ENCODE data around the gene SELENOO. TPM values are rescaled to one million over a fixed set of nuclear protein-coding genes. Genes with fewer than 3 reads are reported as not detected.

Gene SELENOO
- total RNA-seq, 2 experiments from 2014 or later, result 16.5 to 16.7 TPM

GRCh38 chr22:50248196-50249081 is 47.6 kb downstream of the SELENOO start:
- DNase-seq, result no peak
- Mint-ChIP-seq H3K9me3 (no peaks in the 10 kb centered on the region), H3K4me3 (no peak overlapping the region), H3K27ac (no peak overlapping the region), H3K27me3 (ENCODE audit: low read depth) (no peaks in the 10 kb centered on the region), H3K36me3 (ENCODE audit: low read depth) (peaks cover 7% of the 10 kb centered on the region), H3K4me1 (ENCODE audit: low read depth) (peaks cover 28% of the 10 kb centered on the region)
- CTCF ChIA-PET, result interaction anchor here (1.1 kb wide), 1 partner anchor 75 kb away, joined by 4 read pairs; no protein-coding TSS in a partner anchor
- intact Hi-C loops (cut with micrococcal nuclease), result loop anchor here (10.0 kb wide), 1 partner anchor 226 kb away; the partner anchor contains the start of gene SBF1

- CTCF ChIA-PET, result interaction anchor here (2.3 to 2.4 kb wide), 2 partner anchors 8 to 10 kb away, joined by 7 to 13 read pairs; no protein-coding TSS in a partner anchor
- Mint-ChIP-seq H3K36me3 (ENCODE audit: low read depth) (peaks cover 7% of the 10 kb centered on the region), H3K27me3 (ENCODE audit: low read depth) (no peaks in the 10 kb centered on the region), H3K4me3 (peak overlapping the region; percentile 81), H3K27ac (no peak overlapping the region), H3K9me3 (no peaks in the 10 kb centered on the region), H3K4me1 (ENCODE audit: low read depth) (peaks cover 21% of the 10 kb centered on the region)
- DNase-seq, result no peak
- intact Hi-C loops (cut with micrococcal nuclease), result loop anchor here (5.0 to 10.0 kb wide), 2 partner anchors 225 to 248 kb away; partner anchors contain the start of gene SBF1
These were observed 48.8 kb downstream of the SELENOO start for GRCh38 chr22:50249341-50250248.

- Mint-ChIP-seq H3K27ac (no peak overlapping the region), H3K9me3 (no peaks in the 10 kb centered on the region), H3K27me3 (ENCODE audit: low read depth) (no peaks in the 10 kb centered on the region), H3K4me3 (peak overlapping the region; percentile 81), H3K4me1 (ENCODE audit: low read depth) (peaks cover 19% of the 10 kb centered on the region), H3K36me3 (ENCODE audit: low read depth) (peaks cover 5% of the 10 kb centered on the region)
- CTCF ChIA-PET, result interaction anchor here (1.3 to 2.4 kb wide), 3 partner anchors 9 to 223 kb away, joined by 4 to 13 read pairs (median 7); no protein-coding TSS in a partner anchor
- intact Hi-C loops (cut with micrococcal nuclease), result loop anchor here (5.0 kb wide), 1 partner anchor 247 kb away; no protein-coding TSS in a partner anchor
- no peak for DNase-seq
These were observed 49.4 kb downstream of the SELENOO start for GRCh38 chr22:50250249-50250554.

- Mint-ChIP-seq H3K9me3 (no peaks in the 10 kb centered on the region), H3K4me1 (ENCODE audit: low read depth) (peaks cover 19% of the 10 kb centered on the region), H3K4me3 (peak within 1 kb of the TSS; percentile 81), H3K27me3 (ENCODE audit: low read depth) (no peaks in the 10 kb centered on the region), H3K36me3 (ENCODE audit: low read depth) (peaks cover 5% of the 10 kb centered on the region), H3K27ac (no peak within 1 kb of the TSS)
- CTCF ChIA-PET, result interaction anchor here (0.6 to 2.7 kb wide), 14 partner anchors 9 to 369 kb away, joined by 3 to 25 read pairs (median 5); partner anchors contain the start of genes DENND6B, MAPK12 and SCO2
- intact Hi-C loops (cut with micrococcal nuclease), result loop anchor here (5.0 kb wide), 1 partner anchor 246 kb away; no protein-coding TSS in a partner anchor
- DNase-seq, result peak; percentile 90
These were observed 50.0 kb downstream of the SELENOO start, which contains the start of gene HDAC10 for GRCh38 chr22:50250555-50251476. TSS of gene HDAC10 (minus strand) at chr22:50251265. CDS start at chr22:50251032, 233 bp downstream.

GRCh38 chr22:50251477-50252081 is 50.8 kb downstream of the SELENOO start:
- no peak for DNase-seq
- no peaks in the 10 kb centered on the region for H3K27me3 Mint-ChIP-seq (ENCODE audit: low read depth)
- no peaks in the 10 kb centered on the region for H3K9me3 Mint-ChIP-seq
- no peak overlapping the region for H3K27ac Mint-ChIP-seq
- peaks cover 5% of the 10 kb centered on the region for H3K36me3 Mint-ChIP-seq (ENCODE audit: low read depth)
- intact Hi-C loops (cut with micrococcal nuclease), result loop anchor here (1.0 to 5.0 kb wide), 4 partner anchors 19 to 246 kb away; partner anchors contain the start of genes DENND6B and MAPK11
- peak overlapping the region; percentile 24 for H3K4me3 Mint-ChIP-seq
- CTCF ChIA-PET, result interaction anchor here (0.6 to 2.7 kb wide), 18 partner anchors 10 to 369 kb away, joined by 3 to 25 read pairs (median 4); partner anchors contain the start of genes DENND6B, MAPK12, SCO2 and SYCE3
- H3K4me1 Mint-ChIP-seq (ENCODE audit: low read depth), result peaks cover 16% of the 10 kb centered on the region

- Mint-ChIP-seq H3K27ac (no peak overlapping the region), H3K9me3 (no peaks in the 10 kb centered on the region), H3K4me1 (ENCODE audit: low read depth) (peaks cover 13% of the 10 kb centered on the region), H3K4me3 (peak overlapping the region; percentile 18), H3K27me3 (ENCODE audit: low read depth) (no peaks in the 10 kb centered on the region), H3K36me3 (ENCODE audit: low read depth) (peaks cover 3% of the 10 kb centered on the region)
- peak; percentile 82 for DNase-seq
- CTCF ChIA-PET, result interaction anchor here (0.6 to 2.7 kb wide), 23 partner anchors 9 to 341 kb away, joined by 3 to 25 read pairs (median 4); partner anchors contain the start of genes DENND6B, MAPK12, SCO2 and SYCE3
- intact Hi-C loops (cut with micrococcal nuclease), result loop anchor here (1.0 to 5.0 kb wide), 4 partner anchors 18 to 245 kb away; partner anchors contain the start of genes DENND6B and MAPK11
These were observed 51.6 kb downstream of the SELENOO start for GRCh38 chr22:50252082-50253045.

- H3K27me3 Mint-ChIP-seq (ENCODE audit: low read depth), result no peaks in the 10 kb centered on the region
- no peaks in the 10 kb centered on the region for H3K36me3 Mint-ChIP-seq (ENCODE audit: low read depth)
- no peaks in the 10 kb centered on the region for H3K9me3 Mint-ChIP-seq
- intact Hi-C loops (cut with micrococcal nuclease), result loop anchor here (2.0 to 5.0 kb wide), 2 partner anchors 74 to 244 kb away; partner anchors contain the start of gene DENND6B
- no peak overlapping the region for H3K27ac Mint-ChIP-seq
- CTCF ChIA-PET, result interaction anchor here (0.6 to 2.7 kb wide), 13 partner anchors 10 to 340 kb away, joined by 3 to 25 read pairs (median 4); partner anchors contain the start of genes DENND6B and SYCE3
- H3K4me3 Mint-ChIP-seq, result no peak overlapping the region
- H3K4me1 Mint-ChIP-seq (ENCODE audit: low read depth), result peaks cover 8% of the 10 kb centered on the region
- no peak for DNase-seq
These were observed 52.5 kb downstream of the SELENOO start for GRCh38 chr22:50253046-50253915.

GRCh38 chr22:50253941-50254340 is 53.1 kb downstream of the SELENOO start:
- H3K4me1 Mint-ChIP-seq (ENCODE audit: low read depth), result peaks cover 8% of the 10 kb centered on the region

GRCh38 chr22:50255099-50255498 is 54.3 kb downstream of the SELENOO start:
- Mint-ChIP-seq H3K4me1 (ENCODE audit: low read depth) (peaks cover 5% of the 10 kb centered on the region), H3K9me3 (no peaks in the 10 kb centered on the region), H3K4me3 (no peak overlapping the region), H3K27me3 (ENCODE audit: low read depth) (peaks cover 10% of the 10 kb centered on the region), H3K27ac (no peak overlapping the region), H3K36me3 (ENCODE audit: low read depth) (no peaks in the 10 kb centered on the region)
- intact Hi-C loops (cut with micrococcal nuclease), result no loop called here
- no peak for DNase-seq
- CTCF ChIA-PET, result interaction anchor here (0.6 kb wide), 1 partner anchor 80 kb away, joined by 3 read pairs; no protein-coding TSS in a partner anchor

More at GRCh38 chr22:50253941-50254340, 53.1 kb downstream of the SELENOO start:
- Mint-ChIP-seq H3K27ac (no peak overlapping the region), H3K36me3 (ENCODE audit: low read depth) (no peaks in the 10 kb centered on the region), H3K27me3 (ENCODE audit: low read depth) (peaks cover 5% of the 10 kb centered on the region), H3K9me3 (no peaks in the 10 kb centered on the region), H3K4me3 (no peak overlapping the region)
- CTCF ChIA-PET, result no interaction called here
- no peak for DNase-seq
- intact Hi-C loops (cut with micrococcal nuclease), result loop anchor here (2.0 to 5.0 kb wide), 2 partner anchors 73 to 243 kb away; partner anchors contain the start of gene DENND6B

Data from activated naive CD4-positive, alpha-beta T cell treated with anti-CD3 and anti-CD28 coated beads for 36 hours (primary cell).